Aorta (tissue), 5 donors: ENCODE data around the gene EDDM13. TPM values are rescaled to one million over a fixed set of nuclear protein-coding genes. Genes with fewer than 3 reads are reported as not detected.
"Not testable (repeated sequence)": the region's sequence is repeated elsewhere in the genome, so short reads cannot be mapped to it uniquely, and the experiment has no call there.

Experiments
- ATAC-seq: fragments of 200-7000 bp; cut with Tn5 transposase; one replicate; pipeline ENCODE4 v1.9.1; 2022; ENCODE audit warnings: moderate library complexity; ENCODE audit not compliant: low FRiP score
- DNase-seq, 2 donors: peaks; one replicate each; pipeline ENCODE4 v3.0.0-alpha.2; 2020
- H3K27ac ChIP-seq, 2 donors: one replicate each; pipeline ENCODE4 v1.5.1; 2013; ENCODE audit warnings: low read length in 2 of 2, mild to moderate bottlenecking in 2 of 2, moderate library complexity in 2 of 2, control low read depth in 1 of 2, inconsistent platforms in 1 of 2, low read depth in 1 of 2
- H3K27me3 ChIP-seq, 2 donors: one replicate each; pipeline ENCODE4 v1.6.1; 2013; ENCODE audit warnings: control low read depth in 1 of 2, low read length in 1 of 2, mild to moderate bottlenecking in 1 of 2, moderate library complexity in 1 of 2; ENCODE audit not compliant: insufficient read depth in 2 of 2, control insufficient read depth in 1 of 2
- H3K36me3 ChIP-seq, 2 donors: one replicate each; pipeline ENCODE4 v1.6.1; 2013; ENCODE audit warnings: control low read depth in 1 of 2, low read length in 1 of 2, mild to moderate bottlenecking in 1 of 2; ENCODE audit not compliant: insufficient read depth in 2 of 2, control insufficient read depth in 1 of 2
- H3K4me1 ChIP-seq, 2 donors: one replicate each; pipeline ENCODE4 v1.6.1; 2013; ENCODE audit warnings: low read length in 2 of 2, control low read depth in 1 of 2, mild to moderate bottlenecking in 1 of 2, moderate library complexity in 1 of 2; ENCODE audit not compliant: insufficient read depth in 2 of 2, control insufficient read depth in 1 of 2
- H3K4me3 ChIP-seq, 2 donors: one replicate each; pipeline ENCODE4 v1.5.1; 2013; ENCODE audit warnings: low read length in 2 of 2, control low read depth in 1 of 2, mild to moderate bottlenecking in 1 of 2
- H3K9me3 ChIP-seq: one replicate; pipeline ENCODE4 v1.6.1; 2013; ENCODE audit warnings: mild to moderate bottlenecking, low read length; ENCODE audit not compliant: control insufficient read depth
- WGBS, 2 donors: extraction: QIAGEN DNeasy Blood & Tissue Kit; methylation state at CpG; one replicate each; pipeline ENCODE4 v1.1.7; 2013; 5-methylcytosine and 5-hydroxymethylcytosine counted together
- intact Hi-C, 2 donors: fragments of 100-400 bp; cut with DNase I; formaldehyde crosslinking; loops; one replicate each; pipeline versions ENCODE4 v1.14.2 to v1.15.0; 2022
- polyA plus RNA-seq, 2 donors: library from polyadenylated mRNA; stranded (reverse); fragments of 200-250 nt; gene quantifications; one replicate each; pipeline ENCODE4 v1.2.3, GENCODE V29; 2013
- total RNA-seq, 2 donors: library from RNA; stranded (reverse); fragmentation: NEBNext Ultra II Directional; extraction: Animal tissue kit (Norgen Biotek cat#: 25700); gene quantifications; one replicate each; pipeline ENCODE4 v1.2.1, GENCODE V29; 2021
- donor health status: healthy with polysubstance abuse.
- donor health status: Bipolar disorder and iron deficiency.
- donor health status: DM: no; HTN: no; CAD: no.
- donor health status: DM: no; HTN: no; CAD: no.
- donor health status: DM: yes; HTN: yes; CAD: no.

The EDDM13 gene
- total and polyA plus RNA-seq, 4 donors = not detected

- intact Hi-C loops = no loop called here
- no peak overlapping the region for H3K4me3 ChIP-seq
- no peaks in the 10 kb centered on the region for H3K27me3 ChIP-seq
- DNase-seq = no peak
- H3K4me1 ChIP-seq = no peaks in the 10 kb centered on the region
- H3K9me3 ChIP-seq = no peaks in the 10 kb centered on the region
- ATAC-seq = no peak
- no peak overlapping the region for H3K27ac ChIP-seq
- WGBS, 2 donors = 91% methylated on average over 12 of the region's 12 CpGs
- H3K36me3 ChIP-seq = no peaks in the 10 kb centered on the region
Measured at GRCh38 chr19:56258272-56258671, 14.3 kb upstream of the EDDM13 start.

- intact Hi-C loops = no loop called here
- no peak for ATAC-seq
- no peak for DNase-seq
- Histone ChIP-seq H3K36me3 (no peaks in the 10 kb centered on the region), H3K27me3 (no peaks in the 10 kb centered on the region), H3K4me1 (no peaks in the 10 kb centered on the region), H3K9me3 (no peaks in the 10 kb centered on the region), H3K4me3 (no peak overlapping the region), H3K27ac (no peak overlapping the region)
Measured at GRCh38 chr19:56261145-56261544, 11.4 kb upstream of the EDDM13 start.

GRCh38 chr19:56261932-56262331, 10.6 kb upstream of the EDDM13 start:
- 89 to 94% methylated on average over 6 of the region's 6 CpGs for WGBS, 2 donors
- H3K4me1 ChIP-seq, H3K4me3 ChIP-seq, H3K9me3 ChIP-seq, ATAC-seq, DNase-seq, H3K36me3 ChIP-seq, intact Hi-C loops, H3K27ac ChIP-seq, H3K27me3 ChIP-seq: not testable (repeated sequence)

DNA sequence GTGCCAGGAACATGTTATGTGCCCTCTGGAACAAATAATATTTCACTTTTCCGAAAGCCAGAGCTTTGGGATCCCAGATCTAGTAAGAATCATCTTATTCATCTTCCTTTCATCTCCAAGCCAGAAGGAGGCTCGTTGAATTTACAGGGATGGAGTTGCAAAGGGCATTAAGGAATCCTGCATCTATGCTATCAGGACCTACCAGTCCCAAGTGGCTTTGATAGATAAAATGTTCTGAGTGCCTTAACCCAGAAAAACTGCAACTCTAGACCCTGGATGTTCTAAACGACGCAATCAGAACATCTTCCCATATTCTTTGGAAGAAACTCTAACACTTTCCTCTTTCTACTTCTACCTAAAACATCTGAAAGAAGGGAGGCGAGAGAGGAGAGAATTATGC, 9.2 kb upstream of the EDDM13 start:
- no peak overlapping the region for H3K4me3 ChIP-seq
- intact Hi-C loops = no loop called here
- H3K9me3 ChIP-seq = no peaks in the 10 kb centered on the region
- ATAC-seq (no peak), DNase-seq (no peak)
- H3K4me1 ChIP-seq = no peaks in the 10 kb centered on the region
- WGBS, 2 donors = 95% methylated on average over 5 of the region's 5 CpGs
- H3K36me3 ChIP-seq = no peaks in the 10 kb centered on the region
- H3K27ac ChIP-seq = no peak overlapping the region
- no peaks in the 10 kb centered on the region for H3K27me3 ChIP-seq

GRCh38 chr19:56266051-56266450, 6.5 kb upstream of the EDDM13 start:
- H3K36me3 ChIP-seq = no peaks in the 10 kb centered on the region
- no peaks in the 10 kb centered on the region for H3K27me3 ChIP-seq
- no peaks in the 10 kb centered on the region for H3K9me3 ChIP-seq
- WGBS, 2 donors = 29 to 43% methylated on average over 3 of the region's 3 CpGs
- intact Hi-C loops = no loop called here
- no peak for ATAC-seq
- no peak for DNase-seq
- no peak overlapping the region for H3K4me3 ChIP-seq
- H3K4me1 ChIP-seq = no peaks in the 10 kb centered on the region
- H3K27ac ChIP-seq = no peak overlapping the region

- DNase-seq = no peak
- Histone ChIP-seq H3K27me3 (no peaks in the 10 kb centered on the region), H3K36me3 (peaks cover 0 to 2% of the 10 kb centered on the region in 2 donors), H3K4me1 (no peaks in the 10 kb centered on the region), H3K27ac (no peak overlapping the region), H3K9me3 (no peaks in the 10 kb centered on the region), H3K4me3 (no peak overlapping the region)
- no peak for ATAC-seq
- 76 to 95% methylated on average over 6 of the region's 6 CpGs for WGBS, 2 donors
- intact Hi-C loops = no loop called here
Measured at GRCh38 chr19:56269348-56269747, 3.2 kb upstream of the EDDM13 start.

DNA sequence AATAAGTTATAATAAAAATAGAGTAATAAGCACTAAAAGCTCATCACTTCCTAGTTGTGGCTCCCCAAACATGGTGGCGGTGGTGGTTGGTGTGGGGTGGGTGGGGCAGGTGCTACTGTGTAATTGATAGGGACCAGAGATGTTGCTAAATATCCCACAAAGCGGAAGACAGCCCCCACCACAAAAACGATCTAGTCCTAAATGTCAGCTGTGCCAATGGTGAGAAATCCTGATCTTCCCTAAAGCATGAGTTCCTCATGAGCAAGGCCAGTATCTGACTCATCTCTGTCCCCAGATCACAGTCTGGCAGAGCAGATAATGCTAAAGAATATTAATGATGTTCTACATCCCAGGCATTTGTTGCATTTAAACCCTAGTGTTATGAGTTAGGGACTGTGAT, 1.9 kb upstream of the EDDM13 start:
- Histone ChIP-seq H3K4me3 (no peak overlapping the region), H3K27ac (no peak overlapping the region), H3K36me3 (peaks cover 0 to 2% of the 10 kb centered on the region in 2 donors), H3K4me1 (no peaks in the 10 kb centered on the region), H3K9me3 (no peaks in the 10 kb centered on the region), H3K27me3 (no peaks in the 10 kb centered on the region)
- ATAC-seq (no peak), DNase-seq (no peak)
- 86 to 88% methylated on average over 3 of the region's 3 CpGs for WGBS, 2 donors
- intact Hi-C loops = no loop called here

- 72 to 84% methylated on average over 6 of the region's 6 CpGs for WGBS, 2 donors
Measured at GRCh38 chr19:56271151-56271550, 1.4 kb upstream of the EDDM13 start.

DNA sequence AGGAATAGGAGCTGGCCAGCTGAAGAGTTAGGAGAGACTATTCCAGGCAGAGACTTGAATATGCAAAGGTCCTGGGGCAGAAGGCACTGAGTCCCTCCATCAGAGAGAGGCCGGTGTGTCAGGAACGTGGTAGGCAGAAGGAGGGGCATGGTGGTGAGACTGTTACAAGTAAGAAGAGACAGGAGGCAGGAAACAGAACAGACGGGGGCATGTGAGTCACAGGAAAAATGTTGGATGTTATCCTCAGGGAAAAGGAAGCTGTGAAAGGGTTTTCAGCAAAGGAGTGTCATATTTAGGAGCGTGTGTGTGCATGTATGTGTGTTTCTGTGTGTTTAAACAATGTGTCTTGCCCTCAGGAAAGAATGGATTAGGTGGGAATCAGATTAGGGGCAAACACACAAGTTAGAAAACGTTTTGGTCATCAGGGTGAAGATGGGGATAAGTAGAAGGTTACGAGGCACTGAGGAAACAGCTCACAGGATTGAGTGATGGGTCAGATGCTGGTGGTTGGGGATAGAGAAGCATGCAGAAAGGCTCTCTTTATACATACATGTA, 1.1 kb downstream of the EDDM13 start:
- Histone ChIP-seq H3K27me3 (no peaks in the 10 kb centered on the region), H3K36me3 (peaks cover 0 to 2% of the 10 kb centered on the region in 2 donors), H3K4me1 (no peaks in the 10 kb centered on the region), H3K4me3 (no peak overlapping the region), H3K27ac (no peak overlapping the region), H3K9me3 (no peaks in the 10 kb centered on the region)
- no peak for DNase-seq
- WGBS, 2 donors = 43 to 44% methylated on average over 6 of the region's 6 CpGs
- intact Hi-C loops = no loop called here
- ATAC-seq = no peak

More at GRCh38 chr19:56271151-56271550, 1.4 kb upstream of the EDDM13 start:
- no peak for ATAC-seq
- H3K4me1 ChIP-seq = no peaks in the 10 kb centered on the region
- no peak overlapping the region for H3K27ac ChIP-seq
- intact Hi-C loops = no loop called here
- peaks cover 0 to 2% of the 10 kb centered on the region in 2 donors for H3K36me3 ChIP-seq
- H3K4me3 ChIP-seq = no peak overlapping the region
- DNase-seq = no peak
- H3K27me3 ChIP-seq = no peaks in the 10 kb centered on the region
- H3K9me3 ChIP-seq = no peaks in the 10 kb centered on the region
